ENCODE results near the gene CYP2U1.
"Not testable (repeated sequence)": the region's sequence is repeated elsewhere in the genome, so short reads cannot be mapped to it uniquely, and the experiment has no call there.

The CYP2U1 gene

GRCh38 chr4:107922486-107923473 is 8.6 kb upstream of the CYP2U1 start:
- no peak for DNase-seq

- not testable (repeated sequence) for DNase-seq
Observed at GRCh38 chr4:107925713-107926112, 5.6 kb upstream of the CYP2U1 start.

- DNase-seq, result not testable (repeated sequence)
Observed at GRCh38 chr4:107926875-107927274, 4.5 kb upstream of the CYP2U1 start.

- DNase-seq, result no peak
Observed at GRCh38 chr4:107931775-107932321, 499 bp downstream of the CYP2U1 start.

GRCh38 chr4:107935246-107935645 is 3.9 kb downstream of the CYP2U1 start:
- DNase-seq, result no peak

- no peak for DNase-seq
Observed at GRCh38 chr4:107937040-107937439, 5.7 kb downstream of the CYP2U1 start.

- no peak for DNase-seq
Observed at GRCh38 chr4:107939307-107939706, 8.0 kb downstream of the CYP2U1 start.

GRCh38 chr4:107945809-107946208 is 14.5 kb downstream of the CYP2U1 start:
- no peak for DNase-seq

- no peak for DNase-seq
Observed at GRCh38 chr4:107950746-107951540, 19.6 kb downstream of the CYP2U1 start.

- DNase-seq, result no peak
Observed at GRCh38 chr4:107951551-107951950, 20.2 kb downstream of the CYP2U1 start.

- no peak for DNase-seq
Observed at GRCh38 chr4:107956011-107956410, 24.7 kb downstream of the CYP2U1 start.

- DNase-seq, result no peak
Observed at GRCh38 chr4:107966903-107967302, 35.6 kb downstream of the CYP2U1 start.

GRCh38 chr4:107967519-107967918 is 36.2 kb downstream of the CYP2U1 start:
- DNase-seq, result not testable (repeated sequence)

- not testable (repeated sequence) for DNase-seq
Observed at GRCh38 chr4:107967921-107968320, 36.6 kb downstream of the CYP2U1 start.

- DNase-seq, result no peak
Observed at GRCh38 chr4:107970063-107970798, 38.9 kb downstream of the CYP2U1 start.

GRCh38 chr4:107972605-107973004 is 41.3 kb downstream of the CYP2U1 start:
- no peak for DNase-seq

GRCh38 chr4:107974523-107974922 is 43.2 kb downstream of the CYP2U1 start:
- DNase-seq, result no peak

- DNase-seq, result no peak
Observed at GRCh38 chr4:107977482-107977881, 46.1 kb downstream of the CYP2U1 start.

- DNase-seq, result no peak
Observed at GRCh38 chr4:107977966-107978705, 46.8 kb downstream of the CYP2U1 start.

GRCh38 chr4:107978716-107979451 is 47.5 kb downstream of the CYP2U1 start:
- no peak for DNase-seq
